Astrocyte (in vitro differentiated cells and primary cell): ENCODE data around the gene RBM44.
A peak's percentile ranks its signal among the peaks of the same experiment; 100 is the strongest.

Experiments
- CTCF ChIP-seq: IDR thresholded peaks from 2 replicates; pipeline ENCODE4 v1.5.1; 2011; ENCODE audit warnings: low read depth, mild to moderate bottlenecking, inconsistent platforms, low read length, moderate library complexity; ENCODE audit not compliant: insufficient read depth
- EZH2 ChIP-seq: IDR thresholded peaks from 2 replicates; pipeline ENCODE4 v1.6.1; 2012; ENCODE audit warnings: mild to moderate bottlenecking, low read length, inconsistent platforms; ENCODE audit not compliant: insufficient read depth

- TF ChIP-seq CTCF (peak; percentile 57), EZH2 (no peak)
These were observed 23.6 kb upstream of the RBM44 start for GRCh38 chr2:237774811-237775553.
